Muscle of leg (tissue), 11 donors: ENCODE data around the gene TMX1. TPM values are rescaled to one million over a fixed set of nuclear protein-coding genes. Genes with fewer than 3 reads are reported as not detected.

Source experiments
- DNase-seq: peaks from one replicate; pipeline ENCODE4 v3.0.0; 2013
- H3K27ac ChIP-seq: one replicate; pipeline ENCODE4 v1.5.1; 2013; ENCODE audit warnings: mild to moderate bottlenecking, low read length, control low read depth
- H3K27me3 ChIP-seq: one replicate; pipeline ENCODE4 v1.6.1; 2013; ENCODE audit warnings: low read length; ENCODE audit not compliant: control insufficient read depth, insufficient read depth
- H3K36me3 ChIP-seq: one replicate; pipeline ENCODE4 v1.6.1; 2013; ENCODE audit warnings: low read length; ENCODE audit not compliant: control insufficient read depth, insufficient read depth
- H3K4me1 ChIP-seq: one replicate; pipeline ENCODE4 v1.6.1; 2013; ENCODE audit warnings: low read length; ENCODE audit not compliant: control insufficient read depth, insufficient read depth
- H3K4me3 ChIP-seq: one replicate; pipeline ENCODE4 v1.5.1; 2013; ENCODE audit warnings: low read length, control low read depth
- H3K9me3 ChIP-seq: replicated peaks from 2 replicates; pipeline ENCODE4 v1.6.1; 2013; ENCODE audit warnings: low read depth, low read length; ENCODE audit not compliant: control insufficient read depth
- WGBS: methylation state at CpG from one replicate; pipeline ENCODE4 v1.1.5; 2013; ENCODE audit warnings: missing lambda C conversion rate; ENCODE audit not compliant: insufficient coverage; 5-methylcytosine and 5-hydroxymethylcytosine counted together
- polyA plus RNA-seq, 8 donors: library from polyadenylated mRNA; unstranded; fragments of 120-200 nt; gene quantifications; one replicate each; pipeline versions ENCODE4 v1.2.1 to v1.2.3, GENCODE V29; 2013; ENCODE audit warnings: inconsistent platforms in 1 of 8, low replicate concordance in 1 of 8; ENCODE audit not compliant: insufficient read length in 8 of 8, insufficient read depth in 1 of 8
- total RNA-seq: library from RNA; stranded (reverse); fragments of 120-200 nt; gene quantifications from one replicate; pipeline ENCODE4 v1.2.4, GENCODE V29; 2013

TMX1 gene
- total and polyA plus RNA-seq, 9 donors: 20.4 to 36.7 (median 28.2) TPM

- WGBS: 100% methylated on average over 1 of the region's 1 CpG
- no peaks in the 10 kb centered on the region for H3K27me3 ChIP-seq
Measured at GRCh38 chr14:51305751-51306150, 65.7 kb downstream of the TMX1 start.

More at GRCh38 chr14:51305751-51306150, 65.7 kb downstream of the TMX1 start:
- no peaks in the 10 kb centered on the region for H3K36me3 ChIP-seq
- DNase-seq: no peak
- H3K27ac ChIP-seq: no peak overlapping the region
- peaks cover 11% of the 10 kb centered on the region for H3K4me1 ChIP-seq
- H3K4me3 ChIP-seq: no peak overlapping the region
- H3K9me3 ChIP-seq: no peaks in the 10 kb centered on the region

Other genes starting within 250 kb of the TMX1 start
- 0.49 TPM for gene TRIM9, start 145.1 kb upstream of the TMX1 start, total RNA-seq
- 1 to 10 TPM in 5 of 8 donors, under 1 TPM in 3; 0.29 to 1.9 (median 1.0) TPM for gene TRIM9, start 145.1 kb upstream of the TMX1 start, polyA plus RNA-seq